ENCODE measurements around the gene SLC27A5. TPM values are rescaled to one million over a fixed set of nuclear protein-coding genes. Genes with fewer than 3 reads are reported as not detected.

Gene SLC27A5
- total and polyA plus RNA-seq, 2 of the 13 experiments (the other 11 are each of a cell fraction or from before 2014, with no cell fraction given) = 30.3 to 40.2 TPM

GRCh38 chr19:58499021-58499927, 12.5 kb downstream of the SLC27A5 start (continued):
- peak; percentile 41; the same call in 1 of the 2 replicates for TF ChIP-seq ZNF451 (CRISPR knock-in tag; IDR thresholded peaks at IDR 0.05)
- no peak for TF ChIP-seq CEBPZ (IDR thresholded peaks at IDR 0.05; ENCODE audit: low read length)
- TF ChIP-seq SNAI1 (CRISPR knock-in tag; IDR thresholded peaks at IDR 0.05; ENCODE audit: borderline replicate concordance) = peak; percentile 38; the same call in 1 of the 2 replicates
- TF ChIP-seq SMYD3 (CRISPR knock-in tag; IDR thresholded peaks at IDR 0.05) = peak; percentile 36; the same call in 1 of the 2 replicates
- TF ChIP-seq ETS1 (CRISPR knock-in tag; IDR thresholded peaks at IDR 0.05) = no peak
- peak; percentile 65 for TF ChIP-seq ARID5B (CRISPR knock-in tag; IDR thresholded peaks at IDR 0.05)
- peak; percentile 76 for TF ChIP-seq ISL2 (CRISPR knock-in tag; IDR thresholded peaks at IDR 0.05)
- peak; percentile 98 for TF ChIP-seq ZNF414 (CRISPR knock-in tag; IDR thresholded peaks at IDR 0.05)
- TF ChIP-seq ZNF713 (CRISPR knock-in tag; IDR thresholded peaks at IDR 0.05) = no peak; the same call in 1 of the 2 replicates
- TF ChIP-seq ZNF83 (CRISPR knock-in tag; IDR thresholded peaks at IDR 0.05; ENCODE audit: borderline replicate concordance) = no peak
- TF ChIP-seq ARNT2 (CRISPR knock-in tag; IDR thresholded peaks at IDR 0.05; ENCODE audit: low read depth) = peak; percentile 87; the same call in 1 of the 2 replicates
- TF ChIP-seq ZNF326 (CRISPR knock-in tag; IDR thresholded peaks at IDR 0.05; ENCODE audit: borderline replicate concordance) = no peak
- TF ChIP-seq CCDC6 (CRISPR knock-in tag; IDR thresholded peaks at IDR 0.05) = peak; percentile 96
- TF ChIP-seq SSRP1 (CRISPR knock-in tag; IDR thresholded peaks at IDR 0.05) = peak; percentile 79; the same call in 1 of the 2 replicates
- TF ChIP-seq ARID3A (IDR thresholded peaks at IDR 0.05; ENCODE audit: low read depth, low read length) = peak; percentile 25; the same call in 1 of the 2 replicates
- TF ChIP-seq MAFG (CRISPR knock-in tag; IDR thresholded peaks at IDR 0.05) = no peak
- peak; percentile 99 for TF ChIP-seq GABPA (IDR thresholded peaks at IDR 0.05; ENCODE audit: low read depth, low read length)
- peak; percentile 99 for TF ChIP-seq GABPA (CRISPR knock-in tag; IDR thresholded peaks at IDR 0.05; ENCODE audit: low read depth)

Measured in HepG2 (cell line).